T47D (cell line): ENCODE measurements around the gene MRRF.

Experiments used
- DNase-seq, 2 experiments: peaks; one replicate each; pipeline versions ENCODE4 v3.0.0 to v3.0.0-alpha.2; 2011 to 2012; ENCODE audit warnings: low read depth in 1 of 2, low spot score in 1 of 2
- JUND ChIP-seq: IDR thresholded peaks from 2 replicates; pipeline ENCODE4 v1.6.1; 2012; ENCODE audit warnings: low read depth
- in situ Hi-C: cut with HindIII; loops from 2 replicates; pipeline ENCODE4 v1.10.0; 2016; ENCODE audit warnings: low sequenced_read_pairs, low pct_unique_long_range_greater_than_20kb

Gene MRRF, protein sequence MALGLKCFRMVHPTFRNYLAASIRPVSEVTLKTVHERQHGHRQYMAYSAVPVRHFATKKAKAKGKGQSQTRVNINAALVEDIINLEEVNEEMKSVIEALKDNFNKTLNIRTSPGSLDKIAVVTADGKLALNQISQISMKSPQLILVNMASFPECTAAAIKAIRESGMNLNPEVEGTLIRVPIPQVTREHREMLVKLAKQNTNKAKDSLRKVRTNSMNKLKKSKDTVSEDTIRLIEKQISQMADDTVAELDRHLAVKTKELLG

DNA sequence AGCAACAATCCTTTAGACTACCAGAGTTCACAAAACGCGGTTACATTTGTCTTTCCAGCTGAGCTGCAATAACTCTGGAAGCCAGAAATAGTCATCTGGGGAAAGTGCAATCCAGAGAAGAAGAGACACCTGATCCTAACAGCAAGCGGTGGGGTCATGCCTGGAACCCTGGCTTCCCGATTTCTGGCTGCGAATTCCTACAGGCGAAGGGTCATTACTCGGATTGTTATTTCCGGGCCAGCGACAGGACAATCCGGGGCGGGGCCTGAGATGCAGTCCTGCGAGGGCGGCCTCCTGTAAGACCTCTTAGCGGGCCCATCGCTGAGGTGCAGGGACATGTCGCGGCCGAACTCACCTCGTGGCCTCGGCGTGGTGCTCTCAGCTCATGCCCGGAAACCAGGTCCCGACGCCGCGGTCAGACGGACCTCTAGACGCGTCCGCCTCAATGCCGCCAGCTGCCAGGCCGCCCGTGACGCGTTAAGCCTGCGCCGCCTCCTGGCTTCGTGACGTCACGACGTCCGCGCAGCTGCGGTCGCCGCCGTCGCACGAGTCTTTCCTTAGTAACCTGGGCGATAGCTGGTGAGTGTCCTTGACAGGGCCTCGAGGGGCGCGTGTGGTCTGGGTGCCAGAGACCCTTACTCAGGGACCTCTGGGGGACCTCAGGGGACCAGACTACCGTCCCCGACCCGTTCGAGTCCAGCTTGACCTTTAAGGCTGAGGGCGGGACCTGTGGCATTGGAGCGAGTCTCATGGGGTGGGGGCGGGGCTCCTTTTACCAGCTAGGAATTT lies at the start of gene MRRF, which contains the start of gene RBM18:
Gene MRRF, plus strand, starts transcription at position 523 of the 789 bp plus-strand sequence. CDS start 6,010 bp downstream, outside the sequence.
Gene RBM18, minus strand, starts transcription at position 481 of the 789 bp plus-strand sequence. CDS start 3,348 bp downstream, outside the sequence.
- TF ChIP-seq JUND, result no peak
- DNase-seq, result peak; percentile 77 to 95
- in situ Hi-C loops, result no loop called here

DNA sequence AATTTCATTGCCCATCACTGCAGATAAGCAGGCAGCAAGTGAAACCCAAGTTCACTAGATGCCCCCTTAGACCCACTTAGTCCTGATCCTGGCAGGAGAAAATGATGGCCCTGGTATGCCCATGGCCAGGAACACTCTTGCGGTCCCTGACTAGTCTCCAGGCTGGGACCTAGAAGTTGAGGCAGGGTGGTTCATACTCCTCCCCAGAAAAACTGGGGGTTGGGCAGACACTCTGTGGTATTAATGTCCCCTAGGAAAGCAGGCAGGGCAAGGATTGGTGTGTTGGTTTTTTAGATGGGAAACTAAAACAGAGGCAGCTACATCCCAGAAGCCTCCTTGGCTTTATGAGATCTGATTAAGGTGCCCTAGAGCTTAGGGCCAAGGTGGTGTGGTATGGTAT lies 49.0 kb upstream of the MRRF start:
- in situ Hi-C loops, result no loop called here
- TF ChIP-seq JUND, result no peak
- no peak for DNase-seq

DNA sequence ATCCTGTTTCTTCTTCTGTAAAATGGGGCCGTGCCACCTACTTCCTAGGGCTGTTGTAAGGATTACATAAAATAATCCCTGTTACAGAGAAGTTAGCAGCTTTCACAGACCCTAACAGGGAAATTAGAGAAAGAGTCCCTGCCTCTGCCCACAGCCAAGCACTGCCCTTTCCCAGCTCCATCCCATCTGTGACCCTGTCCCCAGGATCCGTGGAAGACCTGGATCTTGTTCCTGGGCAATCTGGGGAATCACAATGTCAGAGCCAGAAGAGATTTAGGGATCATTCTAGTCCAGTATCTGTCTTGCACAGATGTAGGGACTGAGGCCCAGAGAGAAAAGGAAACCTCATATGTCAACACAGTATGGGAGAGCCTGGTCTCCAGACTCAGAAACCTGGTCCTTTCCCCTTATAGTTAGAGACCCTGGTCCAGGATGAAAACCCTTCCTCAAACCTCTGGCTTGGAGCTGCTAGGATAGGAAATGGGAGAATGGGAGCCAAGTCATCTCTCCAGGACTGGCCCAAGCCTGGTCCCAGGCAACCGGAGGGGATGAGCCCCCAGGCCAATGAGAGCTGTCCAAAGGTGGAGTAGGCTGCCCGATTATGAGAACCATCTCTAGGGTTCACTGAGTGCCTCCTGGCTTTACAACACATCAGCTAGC lies 48.4 kb upstream of the MRRF start:
- no peak for DNase-seq

DNA sequence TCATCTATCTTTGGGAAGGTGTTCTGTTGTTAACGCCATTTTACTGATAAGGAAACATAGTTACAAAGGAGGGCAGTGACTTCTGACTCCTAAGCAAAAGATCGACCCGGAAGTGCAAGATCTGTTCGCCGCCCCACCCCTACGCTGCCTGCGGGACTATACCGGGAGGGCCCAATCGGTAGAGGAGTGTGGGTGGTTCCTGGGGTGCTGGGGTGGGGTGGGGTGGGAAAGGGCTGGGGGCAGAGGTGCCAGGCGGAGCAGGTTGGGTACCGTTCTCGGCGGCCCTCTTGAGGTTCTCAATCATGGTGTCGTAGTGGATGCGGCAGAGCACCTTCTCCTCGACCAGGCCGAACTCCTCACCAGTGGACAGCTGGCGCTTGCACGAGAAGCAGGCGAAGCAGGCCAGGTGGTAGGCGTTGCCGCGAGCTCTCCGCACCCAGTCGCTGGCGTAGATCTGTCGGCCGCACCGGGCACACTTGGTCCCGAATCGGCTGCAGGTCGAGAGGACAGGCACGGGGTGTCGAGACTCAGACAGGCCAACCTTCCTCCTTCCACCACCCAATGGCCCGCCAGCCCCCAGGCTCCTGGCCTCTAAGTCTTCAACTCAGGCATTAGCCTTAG lies 47.8 kb upstream of the MRRF start:
- in situ Hi-C loops, result no loop called here
- no peak for TF ChIP-seq JUND
- DNase-seq, result no peak

More for the DNA sequence above, 48.4 kb upstream of the MRRF start:
- in situ Hi-C loops, result no loop called here
- no peak for TF ChIP-seq JUND

DNA sequence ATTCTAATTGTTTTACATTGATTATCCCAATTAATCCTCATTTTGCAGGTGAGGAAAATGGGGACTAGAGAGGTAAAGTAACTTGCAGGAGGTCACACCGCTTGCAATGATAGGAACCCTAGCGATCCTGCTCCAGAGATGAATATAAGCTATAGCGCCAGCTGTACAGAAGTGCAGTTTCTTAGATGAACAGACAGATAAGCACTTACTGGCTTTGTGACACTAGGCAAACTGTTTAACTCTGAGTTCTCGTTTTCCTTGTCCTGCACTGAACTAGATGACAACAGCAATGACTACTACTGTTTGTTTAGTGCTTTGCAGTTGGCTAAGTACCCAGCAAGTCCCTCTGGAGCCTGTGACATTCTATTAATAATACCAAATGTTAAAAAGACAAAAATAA lies 47.0 kb upstream of the MRRF start:
- TF ChIP-seq JUND, result no peak
- in situ Hi-C loops, result no loop called here
- peak; percentile 76 to 86 for DNase-seq

DNA sequence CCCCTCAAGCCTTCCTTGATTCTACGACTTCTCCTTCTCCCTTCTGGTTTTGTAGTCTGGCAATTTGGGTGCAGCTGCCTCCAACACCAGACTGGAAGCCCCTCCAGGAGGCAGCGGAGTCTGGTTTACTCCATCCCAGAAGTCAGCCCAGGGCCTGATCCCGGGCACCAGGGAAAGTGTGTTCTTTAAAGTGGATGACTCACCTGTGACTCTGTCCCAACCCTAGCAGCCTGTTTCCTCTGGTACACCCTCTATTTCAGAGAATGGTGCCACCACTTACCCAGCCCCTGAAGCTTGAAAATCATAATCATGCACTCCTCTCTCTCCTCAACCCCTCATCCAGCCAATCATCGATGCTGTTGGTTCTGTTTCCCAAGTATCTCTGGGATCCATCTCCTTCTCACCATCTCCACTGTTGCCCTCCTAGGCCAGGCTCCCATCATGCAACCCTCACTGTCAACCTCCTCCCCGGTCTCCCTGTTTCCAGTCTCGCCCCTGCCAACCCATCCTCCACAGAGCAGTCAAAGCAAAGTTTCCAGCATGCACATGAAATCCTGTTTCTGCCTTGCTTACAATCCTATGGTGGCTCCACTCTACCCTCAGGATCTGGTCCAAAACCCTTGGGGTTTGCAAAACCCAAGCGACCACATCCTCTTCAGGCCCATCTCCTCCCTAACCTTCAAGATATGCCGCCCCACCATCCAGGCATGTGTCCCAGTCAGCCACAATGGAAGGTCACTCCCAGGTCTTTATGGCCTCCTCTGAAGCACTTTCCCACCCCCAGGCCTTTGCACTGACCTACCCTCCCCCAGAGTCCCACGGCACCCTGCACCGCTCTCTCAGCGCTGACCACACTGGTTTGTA lies 46.4 kb upstream of the MRRF start:
- DNase-seq, result no peak
- in situ Hi-C loops, result no loop called here

DNA sequence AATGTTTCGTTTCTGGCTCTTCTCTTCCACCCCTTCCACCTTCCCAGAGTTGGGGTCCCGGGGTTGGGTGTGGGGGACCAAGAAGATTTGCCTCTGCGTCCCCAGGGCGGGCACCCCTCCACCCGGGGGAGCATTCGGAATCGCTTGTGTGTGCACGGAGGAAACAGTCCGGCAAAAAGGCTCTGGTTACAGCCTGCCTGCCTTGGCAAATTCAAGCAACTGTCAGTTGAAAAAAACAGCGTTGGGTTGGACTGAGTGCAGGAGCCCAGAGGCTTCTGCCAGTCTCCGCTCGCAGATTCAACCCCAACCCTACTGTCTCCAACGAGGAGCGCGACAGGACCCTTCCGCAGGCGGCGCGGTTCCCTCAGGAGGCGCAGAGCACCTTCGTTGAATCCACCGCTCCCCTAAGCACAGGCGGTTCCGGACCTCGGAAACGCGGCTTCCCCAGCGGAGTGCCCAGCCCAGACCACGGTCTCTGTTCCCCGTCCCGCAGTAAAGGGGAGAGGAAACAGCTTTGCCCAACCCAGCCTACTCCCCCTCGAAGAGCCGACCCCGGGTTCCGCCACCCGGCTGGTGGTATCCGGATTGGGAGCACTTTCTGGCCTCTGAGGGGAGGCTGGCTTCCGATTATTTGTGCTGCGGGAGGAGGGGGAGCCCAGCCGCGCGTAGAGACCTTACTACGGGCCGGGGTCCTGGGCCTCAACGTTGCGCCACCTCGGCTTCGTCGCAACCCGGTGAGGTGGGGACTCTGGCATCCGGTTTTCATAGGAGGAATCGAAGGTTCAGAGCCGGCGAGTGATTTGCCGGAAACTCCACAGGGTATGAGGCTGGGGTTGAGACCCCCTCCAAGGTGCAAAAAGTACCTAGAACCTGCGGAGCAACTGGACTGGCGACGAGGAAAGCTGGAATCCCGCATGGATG lies 45.5 kb upstream of the MRRF start:
- in situ Hi-C loops, result no loop called here
- no peak for TF ChIP-seq JUND
- no peak for DNase-seq

More for the DNA sequence above, 46.4 kb upstream of the MRRF start:
- TF ChIP-seq JUND, result no peak

DNA sequence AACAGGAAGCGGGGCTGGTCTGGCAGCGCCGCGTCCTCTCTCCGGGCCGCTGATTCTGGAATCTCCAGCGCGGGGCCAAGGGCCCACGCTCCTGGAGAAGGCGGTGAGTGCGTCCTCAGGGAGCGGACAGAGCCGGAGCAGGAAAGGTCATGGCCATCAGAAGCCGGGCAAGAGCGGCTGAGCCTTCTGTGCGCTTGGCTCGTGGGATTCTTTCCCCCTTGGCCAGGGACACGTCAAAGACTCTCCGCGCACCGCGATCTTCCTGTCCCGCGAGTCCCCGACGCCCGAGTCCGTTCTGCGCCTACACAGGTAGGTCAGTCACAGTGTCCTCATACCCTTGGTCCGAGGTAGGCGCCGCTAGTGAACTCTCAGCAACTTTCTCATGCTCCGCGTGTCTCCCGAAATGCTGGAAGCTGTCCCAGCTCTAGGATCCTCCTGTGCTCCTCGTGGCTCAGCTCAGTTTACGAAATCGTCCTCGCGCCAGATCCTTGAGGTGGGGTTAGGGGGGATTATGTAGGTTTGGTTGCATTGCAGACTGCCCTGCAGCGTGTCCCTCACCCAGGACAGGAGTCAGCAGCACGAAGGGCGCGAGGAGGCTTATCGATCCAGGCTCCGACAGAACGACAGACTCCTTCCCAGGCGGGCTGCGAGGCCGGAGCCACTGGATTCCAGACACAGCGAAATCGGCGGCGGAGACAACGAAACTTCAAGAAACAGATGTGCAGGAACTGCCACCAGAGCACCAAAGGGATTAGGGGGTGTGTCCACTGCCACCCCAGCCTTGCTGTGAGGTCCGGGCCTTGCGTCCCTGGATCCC lies 44.6 kb upstream of the MRRF start:
- in situ Hi-C loops, result no loop called here
- no peak for TF ChIP-seq JUND
- DNase-seq, result no peak

DNA sequence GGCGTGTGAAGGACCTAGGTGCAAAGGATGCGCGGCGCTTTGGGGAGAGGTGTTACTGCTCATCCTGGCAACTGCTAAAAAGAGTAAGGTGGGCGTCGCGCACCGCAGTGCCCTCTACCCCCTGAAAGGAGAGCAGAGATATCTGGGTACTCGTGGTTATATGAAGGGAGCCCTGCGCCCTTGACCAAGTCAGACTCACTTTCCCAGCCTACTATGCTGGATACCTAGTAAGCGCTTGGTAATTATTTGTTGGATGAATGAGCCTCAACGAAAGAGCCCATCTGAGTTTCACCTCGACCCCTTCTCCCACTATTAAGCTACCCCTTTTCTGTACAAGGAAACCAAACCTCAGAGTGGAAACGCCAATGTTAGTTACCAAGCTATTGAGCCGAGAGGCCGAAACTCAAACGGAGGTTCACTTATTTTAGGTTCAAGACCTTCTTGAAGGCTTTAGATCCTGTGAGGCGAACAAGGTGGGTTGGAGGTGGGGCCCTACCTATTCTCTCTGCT lies 44.0 kb upstream of the MRRF start:
- TF ChIP-seq JUND, result no peak
- in situ Hi-C loops, result no loop called here
- DNase-seq, result no peak
